Measurements from ENCODE around the gene SFMBT2.

The SFMBT2 gene

GRCh38 chr10:7438196-7438986 lies 27.6 kb upstream of the SFMBT2 start:
- H3K9me3 Mint-ChIP-seq, result no peaks in the 10 kb centered on the region
- peaks cover 28% of the 10 kb centered on the region for H3K4me1 Mint-ChIP-seq
- no peaks in the 10 kb centered on the region for H3K36me3 Mint-ChIP-seq (ENCODE audit: low read depth)
- H3K27me3 Mint-ChIP-seq (ENCODE audit: low read depth), result peaks cover 14% of the 10 kb centered on the region
- H3K27ac Mint-ChIP-seq, result peak overlapping the region in 2 of 3 experiments; percentile 1 to 40
- TF ChIP-seq CTCF (IDR thresholded peaks at IDR 0.05; ENCODE audit: unreplicated experiment in 3 of 3), result no peak
- peak overlapping the region in 2 of 3 experiments; percentile 5 to 9 for H3K4me3 Mint-ChIP-seq

- Mint-ChIP-seq H3K27me3 (ENCODE audit: low read depth) (peaks cover 19% of the 10 kb centered on the region), H3K4me1 (peaks cover 34% of the 10 kb centered on the region), H3K27ac (no peak overlapping the region), H3K36me3 (ENCODE audit: low read depth) (no peaks in the 10 kb centered on the region), H3K4me3 (no peak overlapping the region), H3K9me3 (no peaks in the 10 kb centered on the region)
- no peak for TF ChIP-seq CTCF (IDR thresholded peaks at IDR 0.05; ENCODE audit: unreplicated experiment in 3 of 3)
These were observed 25.8 kb upstream of the SFMBT2 start for GRCh38 chr10:7436490-7437100.

- Mint-ChIP-seq H3K9me3 (no peaks in the 10 kb centered on the region), H3K36me3 (ENCODE audit: low read depth) (no peaks in the 10 kb centered on the region), H3K4me3 (no peak overlapping the region), H3K27ac (no peak overlapping the region), H3K27me3 (ENCODE audit: low read depth) (peaks cover 19% of the 10 kb centered on the region), H3K4me1 (peaks cover 29% of the 10 kb centered on the region)
- no peak for TF ChIP-seq CTCF (IDR thresholded peaks at IDR 0.05; ENCODE audit: unreplicated experiment in 3 of 3)
These were observed 24.8 kb upstream of the SFMBT2 start for GRCh38 chr10:7435674-7436073.

GRCh38 chr10:7434378-7434777 lies 23.5 kb upstream of the SFMBT2 start:
- Mint-ChIP-seq H3K4me3 (no peak overlapping the region), H3K27ac (no peak overlapping the region), H3K4me1 (peaks cover 23% of the 10 kb centered on the region), H3K27me3 (ENCODE audit: low read depth) (peaks cover 13% of the 10 kb centered on the region), H3K9me3 (no peaks in the 10 kb centered on the region), H3K36me3 (ENCODE audit: low read depth) (no peaks in the 10 kb centered on the region)
- TF ChIP-seq CTCF (IDR thresholded peaks at IDR 0.05; ENCODE audit: unreplicated experiment in 3 of 3), result no peak

- H3K27ac Mint-ChIP-seq, result peak overlapping the region; percentile 49 to 84 (median 61)
- no peaks in the 10 kb centered on the region for H3K9me3 Mint-ChIP-seq
- no peaks in the 10 kb centered on the region for H3K36me3 Mint-ChIP-seq (ENCODE audit: low read depth)
- peaks cover 12% of the 10 kb centered on the region for H3K27me3 Mint-ChIP-seq (ENCODE audit: low read depth)
- H3K4me1 Mint-ChIP-seq, result peaks cover 18% of the 10 kb centered on the region
- H3K4me3 Mint-ChIP-seq, result peak overlapping the region in 2 of 3 experiments; percentile 60 to 64
- no peak for TF ChIP-seq CTCF (IDR thresholded peaks at IDR 0.05; ENCODE audit: unreplicated experiment in 3 of 3)
These were observed 23.0 kb upstream of the SFMBT2 start for GRCh38 chr10:7433861-7434260.
